ENCODE measurements around the gene UBALD1. TPM values are rescaled to one million over a fixed set of nuclear protein-coding genes. Genes with fewer than 3 reads are reported as not detected.

The UBALD1 gene
- total RNA-seq, 1 donor from 2014 or later: 30.8 TPM

- intact Hi-C loops (cut with DNase I): no loop called here
- ATAC-seq (no peak), DNase-seq (ENCODE audit: low spot score) (no peak)
Observed at GRCh38 chr16:4618645-4619418, 4.1 kb upstream of the UBALD1 start.

DNA sequence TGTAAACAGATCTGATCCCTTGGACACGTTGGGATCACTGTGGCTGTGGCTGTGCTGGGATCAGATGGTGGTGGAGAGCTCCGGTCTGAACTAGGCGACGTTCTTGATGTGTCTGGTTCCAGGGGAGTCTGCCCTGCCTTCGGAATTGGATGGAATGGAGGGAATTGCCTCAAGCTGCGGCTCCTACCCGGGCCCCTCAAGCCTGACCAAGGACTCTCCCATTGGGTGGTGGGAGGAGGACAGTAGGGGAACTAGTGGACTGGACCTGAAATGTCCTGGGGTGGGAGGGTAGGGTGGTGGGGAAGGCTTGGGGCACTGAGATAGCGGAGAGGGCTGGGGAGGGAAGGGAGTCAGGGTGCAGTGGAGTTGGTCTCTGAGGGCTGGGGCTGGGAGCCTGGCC, 3.2 kb upstream of the UBALD1 start:
- no peak for ATAC-seq
- DNase-seq (ENCODE audit: low spot score): no peak
- intact Hi-C loops (cut with DNase I): no loop called here

DNA sequence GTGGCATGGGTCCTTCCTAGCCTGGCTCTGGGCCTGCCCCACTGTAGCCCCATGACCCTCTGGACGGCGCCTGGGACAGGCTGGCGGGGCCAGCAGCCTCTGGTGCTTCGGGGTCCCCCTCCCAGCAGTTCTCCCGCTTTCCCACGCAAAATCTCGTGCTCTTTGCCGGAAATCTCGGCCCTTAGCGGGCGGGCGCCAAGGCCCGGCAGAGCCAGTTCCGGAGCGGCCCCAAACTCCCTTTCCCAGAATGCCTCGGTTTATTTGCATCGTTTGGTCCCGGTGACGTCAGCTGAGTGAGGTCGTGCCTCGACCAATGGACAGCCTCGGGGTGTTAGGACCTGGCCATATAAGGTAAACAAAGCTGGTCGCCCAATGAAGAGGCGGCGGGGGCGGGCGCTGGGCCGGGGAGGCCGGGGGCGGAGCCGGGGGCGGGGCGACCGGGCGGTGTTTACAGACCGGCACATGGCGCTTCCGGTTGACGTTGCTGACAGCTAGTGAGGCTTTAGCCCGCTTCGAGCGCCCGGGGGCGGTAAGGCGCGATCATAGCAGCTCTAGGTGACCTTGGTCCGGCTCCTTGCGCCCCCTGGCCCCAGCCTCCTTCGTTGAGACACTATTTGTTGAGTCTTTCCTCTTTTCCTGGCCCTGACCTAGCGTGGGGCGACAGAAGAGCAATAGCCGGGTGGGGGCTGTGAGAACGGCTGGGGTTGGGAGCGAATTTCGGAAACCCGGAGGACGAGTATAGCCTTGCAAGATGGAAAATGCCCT, 1.5 kb upstream of the UBALD1 start:
- peak; percentile 93 for ATAC-seq
- peak; percentile 99 for DNase-seq (ENCODE audit: low spot score)
- intact Hi-C loops (cut with DNase I): no loop called here

- intact Hi-C loops (cut with DNase I): no loop called here
- ATAC-seq: peak; percentile 0
- DNase-seq (ENCODE audit: low spot score): peak; percentile 77
Observed at GRCh38 chr16:4615384-4616046, 827 bp upstream of the UBALD1 start.

- no peak for DNase-seq (ENCODE audit: low spot score)
- intact Hi-C loops (cut with DNase I): no loop called here
- no peak for ATAC-seq
Observed at GRCh38 chr16:4613636-4614570, 785 bp downstream of the UBALD1 start.

- ATAC-seq (no peak), DNase-seq (ENCODE audit: low spot score) (no peak)
- intact Hi-C loops (cut with DNase I): no loop called here
Observed at GRCh38 chr16:4612977-4613635, 1.6 kb downstream of the UBALD1 start.

- intact Hi-C loops (cut with DNase I): no loop called here
Observed at GRCh38 chr16:4612474-4612931, 2.2 kb downstream of the UBALD1 start.

GRCh38 chr16:4611337-4612021, 3.2 kb downstream of the UBALD1 start:
- intact Hi-C loops (cut with DNase I): no loop called here
- DNase-seq (ENCODE audit: low spot score) (no peak), ATAC-seq (no peak)

More at GRCh38 chr16:4612474-4612931, 2.2 kb downstream of the UBALD1 start:
- no peak for ATAC-seq
- DNase-seq (ENCODE audit: low spot score): no peak

- no peak for DNase-seq (ENCODE audit: low spot score)
- ATAC-seq: no peak
Observed at GRCh38 chr16:4610011-4611005, 4.4 kb downstream of the UBALD1 start.

GRCh38 chr16:4609200-4610010, 5.3 kb downstream of the UBALD1 start:
- ATAC-seq (no peak), DNase-seq (ENCODE audit: low spot score) (peak; percentile 59)
- intact Hi-C loops (cut with DNase I): no loop called here

More at GRCh38 chr16:4610011-4611005, 4.4 kb downstream of the UBALD1 start:
- intact Hi-C loops (cut with DNase I): no loop called here

DNA sequence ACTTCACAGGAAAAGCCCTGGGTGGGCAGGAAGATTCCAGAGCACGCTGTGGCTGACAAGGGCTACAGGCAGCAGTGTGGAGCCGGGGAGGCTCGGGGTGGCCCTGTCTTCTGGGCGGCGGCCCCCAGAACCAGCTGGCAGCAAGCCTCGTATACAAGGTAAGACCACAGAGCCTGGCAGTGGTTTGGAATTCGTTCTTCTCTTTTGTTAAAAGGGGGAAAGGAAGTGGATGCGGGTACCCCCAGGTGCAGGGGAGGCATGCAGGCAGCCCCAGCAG, 6.0 kb downstream of the UBALD1 start:
- DNase-seq (ENCODE audit: low spot score): no peak
- no peak for ATAC-seq
- intact Hi-C loops (cut with DNase I): no loop called here

GRCh38 chr16:4607841-4608703, 6.6 kb downstream of the UBALD1 start:
- no peak for ATAC-seq
- intact Hi-C loops (cut with DNase I): no loop called here

DNA sequence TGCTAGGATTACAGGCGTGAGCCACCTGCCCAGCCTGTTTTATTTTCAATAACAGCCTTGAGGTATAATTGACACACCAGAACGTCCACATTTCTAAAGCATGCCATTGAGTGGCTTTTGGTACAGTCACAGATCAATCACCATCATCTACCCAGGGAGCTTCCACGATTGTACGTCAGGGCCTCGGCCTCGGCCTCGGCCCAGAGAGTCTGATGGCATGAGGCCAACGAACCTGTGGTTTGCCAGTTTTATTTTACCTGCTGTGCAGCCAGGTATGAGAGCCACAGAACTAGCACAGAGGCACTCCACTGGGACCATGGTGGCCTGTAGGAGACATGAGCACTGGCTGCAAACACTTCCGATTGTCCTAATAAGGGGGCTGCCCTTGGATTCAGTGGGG, 8.3 kb downstream of the UBALD1 start:
- ATAC-seq: no peak
- intact Hi-C loops (cut with DNase I): no loop called here
- DNase-seq (ENCODE audit: low spot score): no peak

More at GRCh38 chr16:4607841-4608703, 6.6 kb downstream of the UBALD1 start:
- no peak for DNase-seq (ENCODE audit: low spot score)

DNA sequence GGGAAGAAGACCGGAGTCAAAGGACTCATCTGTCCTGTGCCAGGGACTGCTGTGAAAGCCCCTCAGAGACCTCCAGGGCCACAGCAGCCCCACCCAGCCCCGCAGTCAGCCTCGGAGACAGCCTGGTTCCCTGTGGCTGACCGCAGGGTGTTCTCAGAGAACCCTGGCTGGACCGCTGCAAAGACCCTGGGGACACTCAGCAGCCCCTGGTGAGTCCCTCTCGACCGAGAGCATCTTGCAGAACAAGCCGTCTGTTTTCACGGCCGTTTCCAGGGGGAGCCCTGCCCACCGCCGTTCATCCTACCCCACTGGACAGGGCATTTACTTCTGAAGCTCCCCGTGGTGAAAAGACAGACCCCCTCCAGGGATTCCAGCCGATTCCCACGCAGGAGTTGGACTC, 10.3 kb downstream of the UBALD1 start:
- intact Hi-C loops (cut with DNase I): no loop called here
- DNase-seq (ENCODE audit: low spot score) (no peak), ATAC-seq (no peak)

- intact Hi-C loops (cut with DNase I): no loop called here
- no peak for DNase-seq (ENCODE audit: low spot score)
- no peak for ATAC-seq
Observed at GRCh38 chr16:4603624-4604170, 11.0 kb downstream of the UBALD1 start.
